ENCODE results near the gene APOL1.

APOL1 gene

DNA sequence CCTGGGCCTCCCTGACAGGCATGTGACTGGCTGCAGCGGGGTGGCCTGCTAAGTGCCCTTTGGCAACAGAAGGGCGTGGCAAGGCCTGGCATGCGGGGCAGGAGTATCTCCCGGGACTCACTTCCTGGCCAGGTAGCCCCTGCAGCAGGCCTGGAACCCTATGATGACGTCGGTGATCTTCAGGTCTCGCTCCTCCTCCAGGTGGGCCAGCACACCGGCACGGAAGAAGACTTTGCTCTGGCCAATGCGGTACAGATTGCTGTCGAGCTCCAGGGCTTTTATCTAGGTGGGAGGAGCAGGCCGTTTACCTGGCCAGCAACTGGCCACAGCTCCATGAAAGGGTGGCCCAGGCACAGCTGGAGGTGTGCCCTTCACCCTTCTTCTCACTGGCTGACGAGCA is 50.9 kb downstream of the APOL1 start:
- no peak for ATAC-seq
- TF ChIP-seq, protein P1, sequence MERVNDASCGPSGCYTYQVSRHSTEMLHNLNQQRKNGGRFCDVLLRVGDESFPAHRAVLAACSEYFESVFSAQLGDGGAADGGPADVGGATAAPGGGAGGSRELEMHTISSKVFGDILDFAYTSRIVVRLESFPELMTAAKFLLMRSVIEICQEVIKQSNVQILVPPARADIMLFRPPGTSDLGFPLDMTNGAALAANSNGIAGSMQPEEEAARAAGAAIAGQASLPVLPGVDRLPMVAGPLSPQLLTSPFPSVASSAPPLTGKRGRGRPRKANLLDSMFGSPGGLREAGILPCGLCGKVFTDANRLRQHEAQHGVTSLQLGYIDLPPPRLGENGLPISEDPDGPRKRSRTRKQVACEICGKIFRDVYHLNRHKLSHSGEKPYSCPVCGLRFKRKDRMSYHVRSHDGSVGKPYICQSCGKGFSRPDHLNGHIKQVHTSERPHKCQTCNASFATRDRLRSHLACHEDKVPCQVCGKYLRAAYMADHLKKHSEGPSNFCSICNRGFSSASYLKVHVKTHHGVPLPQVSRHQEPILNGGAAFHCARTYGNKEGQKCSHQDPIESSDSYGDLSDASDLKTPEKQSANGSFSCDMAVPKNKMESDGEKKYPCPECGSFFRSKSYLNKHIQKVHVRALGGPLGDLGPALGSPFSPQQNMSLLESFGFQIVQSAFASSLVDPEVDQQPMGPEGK (CRISPR knock-in tag; IDR thresholded peaks at IDR 0.05; ENCODE audit: borderline replicate concordance) = no peak
- TF ChIP-seq PPARA (CRISPR knock-in tag; IDR thresholded peaks at IDR 0.05; ENCODE audit: borderline replicate concordance) (no peak), TOX (CRISPR knock-in tag; IDR thresholded peaks at IDR 0.05; ENCODE audit: borderline replicate concordance) (no peak), ZNF565 (CRISPR knock-in tag; conservative IDR thresholded peaks at IDR 0.05; ENCODE audit: low read depth) (no peak), ESRRG (CRISPR knock-in tag; IDR thresholded peaks at IDR 0.05) (no peak), OSR1 (CRISPR knock-in tag; IDR thresholded peaks at IDR 0.05) (no peak), TCF4 (CRISPR knock-in tag; IDR thresholded peaks at IDR 0.05; ENCODE audit: borderline replicate concordance) (no peak), ZNF70 (CRISPR knock-in tag; IDR thresholded peaks at IDR 0.05) (no peak), ZFP3 (CRISPR knock-in tag; IDR thresholded peaks at IDR 0.05) (no peak), BACH2 (CRISPR knock-in tag; IDR thresholded peaks at IDR 0.05; ENCODE audit: borderline replicate concordance) (no peak), CSDC2 (CRISPR knock-in tag; IDR thresholded peaks at IDR 0.05) (no peak), ZNF8 (CRISPR knock-in tag; IDR thresholded peaks at IDR 0.05) (no peak), ZFP30 (CRISPR knock-in tag; IDR thresholded peaks at IDR 0.05) (no peak)
- TF ChIP-seq, protein P2, sequence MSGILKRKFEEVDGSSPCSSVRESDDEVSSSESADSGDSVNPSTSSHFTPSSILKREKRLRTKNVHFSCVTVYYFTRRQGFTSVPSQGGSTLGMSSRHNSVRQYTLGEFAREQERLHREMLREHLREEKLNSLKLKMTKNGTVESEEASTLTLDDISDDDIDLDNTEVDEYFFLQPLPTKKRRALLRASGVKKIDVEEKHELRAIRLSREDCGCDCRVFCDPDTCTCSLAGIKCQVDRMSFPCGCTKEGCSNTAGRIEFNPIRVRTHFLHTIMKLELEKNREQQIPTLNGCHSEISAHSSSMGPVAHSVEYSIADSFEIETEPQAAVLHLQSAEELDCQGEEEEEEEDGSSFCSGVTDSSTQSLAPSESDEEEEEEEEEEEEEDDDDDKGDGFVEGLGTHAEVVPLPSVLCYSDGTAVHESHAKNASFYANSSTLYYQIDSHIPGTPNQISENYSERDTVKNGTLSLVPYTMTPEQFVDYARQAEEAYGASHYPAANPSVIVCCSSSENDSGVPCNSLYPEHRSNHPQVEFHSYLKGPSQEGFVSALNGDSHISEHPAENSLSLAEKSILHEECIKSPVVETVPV (CRISPR knock-in tag; IDR thresholded peaks at IDR 0.05) = no peak
- TF ChIP-seq, protein P3, sequence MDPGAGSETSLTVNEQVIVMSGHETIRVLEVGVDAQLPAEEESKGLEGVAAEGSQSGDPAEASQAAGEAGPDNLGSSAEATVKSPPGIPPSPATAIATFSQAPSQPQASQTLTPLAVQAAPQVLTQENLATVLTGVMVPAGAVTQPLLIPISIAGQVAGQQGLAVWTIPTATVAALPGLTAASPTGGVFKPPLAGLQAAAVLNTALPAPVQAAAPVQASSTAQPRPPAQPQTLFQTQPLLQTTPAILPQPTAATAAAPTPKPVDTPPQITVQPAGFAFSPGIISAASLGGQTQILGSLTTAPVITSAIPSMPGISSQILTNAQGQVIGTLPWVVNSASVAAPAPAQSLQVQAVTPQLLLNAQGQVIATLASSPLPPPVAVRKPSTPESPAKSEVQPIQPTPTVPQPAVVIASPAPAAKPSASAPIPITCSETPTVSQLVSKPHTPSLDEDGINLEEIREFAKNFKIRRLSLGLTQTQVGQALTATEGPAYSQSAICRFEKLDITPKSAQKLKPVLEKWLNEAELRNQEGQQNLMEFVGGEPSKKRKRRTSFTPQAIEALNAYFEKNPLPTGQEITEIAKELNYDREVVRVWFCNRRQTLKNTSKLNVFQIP (CRISPR knock-in tag; IDR thresholded peaks at IDR 0.05; ENCODE audit: borderline replicate concordance, low read depth) = no peak
- TF ChIP-seq, protein P4, sequence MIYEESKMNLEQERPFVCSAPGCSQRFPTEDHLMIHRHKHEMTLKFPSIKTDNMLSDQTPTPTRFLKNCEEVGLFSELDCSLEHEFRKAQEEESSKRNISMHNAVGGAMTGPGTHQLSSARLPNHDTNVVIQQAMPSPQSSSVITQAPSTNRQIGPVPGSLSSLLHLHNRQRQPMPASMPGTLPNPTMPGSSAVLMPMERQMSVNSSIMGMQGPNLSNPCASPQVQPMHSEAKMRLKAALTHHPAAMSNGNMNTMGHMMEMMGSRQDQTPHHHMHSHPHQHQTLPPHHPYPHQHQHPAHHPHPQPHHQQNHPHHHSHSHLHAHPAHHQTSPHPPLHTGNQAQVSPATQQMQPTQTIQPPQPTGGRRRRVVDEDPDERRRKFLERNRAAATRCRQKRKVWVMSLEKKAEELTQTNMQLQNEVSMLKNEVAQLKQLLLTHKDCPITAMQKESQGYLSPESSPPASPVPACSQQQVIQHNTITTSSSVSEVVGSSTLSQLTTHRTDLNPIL (CRISPR knock-in tag; IDR thresholded peaks at IDR 0.05; ENCODE audit: low read depth) = no peak
- TF ChIP-seq, protein P5, sequence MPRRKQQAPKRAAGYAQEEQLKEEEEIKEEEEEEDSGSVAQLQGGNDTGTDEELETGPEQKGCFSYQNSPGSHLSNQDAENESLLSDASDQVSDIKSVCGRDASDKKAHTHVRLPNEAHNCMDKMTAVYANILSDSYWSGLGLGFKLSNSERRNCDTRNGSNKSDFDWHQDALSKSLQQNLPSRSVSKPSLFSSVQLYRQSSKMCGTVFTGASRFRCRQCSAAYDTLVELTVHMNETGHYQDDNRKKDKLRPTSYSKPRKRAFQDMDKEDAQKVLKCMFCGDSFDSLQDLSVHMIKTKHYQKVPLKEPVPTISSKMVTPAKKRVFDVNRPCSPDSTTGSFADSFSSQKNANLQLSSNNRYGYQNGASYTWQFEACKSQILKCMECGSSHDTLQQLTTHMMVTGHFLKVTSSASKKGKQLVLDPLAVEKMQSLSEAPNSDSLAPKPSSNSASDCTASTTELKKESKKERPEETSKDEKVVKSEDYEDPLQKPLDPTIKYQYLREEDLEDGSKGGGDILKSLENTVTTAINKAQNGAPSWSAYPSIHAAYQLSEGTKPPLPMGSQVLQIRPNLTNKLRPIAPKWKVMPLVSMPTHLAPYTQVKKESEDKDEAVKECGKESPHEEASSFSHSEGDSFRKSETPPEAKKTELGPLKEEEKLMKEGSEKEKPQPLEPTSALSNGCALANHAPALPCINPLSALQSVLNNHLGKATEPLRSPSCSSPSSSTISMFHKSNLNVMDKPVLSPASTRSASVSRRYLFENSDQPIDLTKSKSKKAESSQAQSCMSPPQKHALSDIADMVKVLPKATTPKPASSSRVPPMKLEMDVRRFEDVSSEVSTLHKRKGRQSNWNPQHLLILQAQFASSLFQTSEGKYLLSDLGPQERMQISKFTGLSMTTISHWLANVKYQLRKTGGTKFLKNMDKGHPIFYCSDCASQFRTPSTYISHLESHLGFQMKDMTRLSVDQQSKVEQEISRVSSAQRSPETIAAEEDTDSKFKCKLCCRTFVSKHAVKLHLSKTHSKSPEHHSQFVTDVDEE (CRISPR knock-in tag; IDR thresholded peaks at IDR 0.05) = no peak

DNA sequence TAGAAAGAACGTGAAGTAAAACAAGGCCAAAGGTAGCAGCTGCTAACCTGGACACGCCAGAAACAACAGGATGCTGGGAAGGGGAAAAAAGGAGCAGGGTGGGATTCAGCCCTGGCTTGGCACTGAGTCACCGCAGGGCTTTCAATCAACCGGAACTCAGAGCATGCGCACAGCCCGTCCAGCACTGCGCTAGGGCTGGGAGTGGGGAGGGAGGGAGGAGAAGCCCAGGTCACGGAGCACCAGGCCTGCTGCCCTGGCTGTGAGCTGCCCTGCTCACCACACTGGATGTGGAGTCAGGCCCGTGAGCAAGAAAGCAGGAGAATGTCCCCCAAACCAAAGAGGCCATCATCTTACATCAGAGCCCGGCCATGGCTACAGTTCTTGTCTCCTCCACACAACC is 51.5 kb downstream of the APOL1 start:
- no peak for ATAC-seq
- TF ChIP-seq TOX (CRISPR knock-in tag; IDR thresholded peaks at IDR 0.05; ENCODE audit: borderline replicate concordance) = no peak
- TF ChIP-seq GLIS3 (CRISPR knock-in tag; IDR thresholded peaks at IDR 0.05) = no peak
- no peak for TF ChIP-seq ZNF565 (CRISPR knock-in tag; conservative IDR thresholded peaks at IDR 0.05; ENCODE audit: low read depth)
- no peak for TF ChIP-seq ESRRG (CRISPR knock-in tag; IDR thresholded peaks at IDR 0.05)
- no peak for TF ChIP-seq BACH2 (CRISPR knock-in tag; IDR thresholded peaks at IDR 0.05; ENCODE audit: borderline replicate concordance)
- no peak for TF ChIP-seq SNAI2 (CRISPR knock-in tag; IDR thresholded peaks at IDR 0.05)
- TF ChIP-seq, protein P1 (CRISPR knock-in tag; IDR thresholded peaks at IDR 0.05; ENCODE audit: borderline replicate concordance) = no peak
- TF ChIP-seq, protein P5 (CRISPR knock-in tag; IDR thresholded peaks at IDR 0.05) = no peak
- TF ChIP-seq, protein P4 (CRISPR knock-in tag; IDR thresholded peaks at IDR 0.05; ENCODE audit: low read depth) = no peak
- no peak for TF ChIP-seq ZFP30 (CRISPR knock-in tag; IDR thresholded peaks at IDR 0.05)
- no peak for TF ChIP-seq ARNTL (CRISPR knock-in tag; IDR thresholded peaks at IDR 0.05; ENCODE audit: borderline replicate concordance, low read depth)
- no peak for TF ChIP-seq ZNF8 (CRISPR knock-in tag; IDR thresholded peaks at IDR 0.05)
- TF ChIP-seq CSDC2 (CRISPR knock-in tag; IDR thresholded peaks at IDR 0.05) = no peak
- no peak for TF ChIP-seq ZFP3 (CRISPR knock-in tag; IDR thresholded peaks at IDR 0.05)
- no peak for TF ChIP-seq ISL1 (CRISPR knock-in tag; IDR thresholded peaks at IDR 0.05)
- TF ChIP-seq, protein P2 (CRISPR knock-in tag; IDR thresholded peaks at IDR 0.05) = no peak
- TF ChIP-seq OSR1 (CRISPR knock-in tag; IDR thresholded peaks at IDR 0.05) = no peak

Measured in SK-N-SH treated with all-trans-retinoic acid at 6 μM for 48 hours (cell line).